ENCODE results near the gene BLOC1S5. TPM values are rescaled to one million over a fixed set of nuclear protein-coding genes. Genes with fewer than 3 reads are reported as not detected.

Gene BLOC1S5
- total and polyA plus RNA-seq, 11 donors, result 4.3 to 15.2 (median 8.8) TPM

DNA sequence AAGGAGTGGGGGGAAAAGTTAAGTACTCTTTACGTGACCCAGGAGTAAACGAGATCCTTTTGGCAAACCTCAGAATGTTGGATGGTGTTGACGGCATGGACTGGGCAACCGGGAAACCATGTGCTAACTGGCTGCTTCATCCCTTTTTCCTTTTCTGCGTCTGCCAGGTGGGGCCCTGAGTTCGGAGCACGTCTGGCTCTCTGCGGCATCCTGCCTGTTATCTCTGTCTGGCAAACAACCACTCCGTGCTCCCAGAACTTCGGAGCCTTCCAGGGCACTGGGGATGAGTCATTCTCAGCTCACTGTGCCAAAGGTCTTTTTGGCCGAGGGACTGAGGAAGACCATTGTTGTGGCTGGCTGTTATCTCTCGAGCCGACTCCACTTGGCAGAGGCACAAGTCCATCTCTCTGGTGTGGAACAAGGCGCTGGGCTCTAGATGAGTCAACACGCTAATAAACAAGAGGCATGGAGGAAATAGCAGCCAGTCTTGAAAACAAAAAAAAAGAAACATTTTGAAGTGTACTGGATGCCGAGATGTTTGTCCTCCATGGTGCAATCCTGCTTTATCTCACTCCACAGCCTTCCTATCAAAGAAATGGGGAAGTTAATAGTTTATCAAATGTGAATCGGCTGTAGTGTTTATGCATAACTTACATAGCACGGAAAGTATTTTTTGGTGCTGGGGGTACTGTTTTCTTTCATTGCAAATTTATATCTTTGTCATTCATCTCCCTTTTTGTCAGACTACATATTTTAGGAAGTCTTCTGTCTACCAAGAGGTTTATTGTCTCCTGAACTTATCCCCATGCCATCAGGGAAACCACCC is 89.0 kb downstream of the BLOC1S5 start:
- H3K9me3 ChIP-seq, result peaks cover 0 to 5% (median 0%) of the 10 kb centered on the region in 12 donors
- DNase-seq (peak; percentile 79 to 94 (median 87)), ATAC-seq (peak; percentile 95 to 98 (median 96))
- intact Hi-C loops (cut with DNase I), result loop anchor here in 4 of 10 donors (1.0 to 10.0 kb wide), 3 partner anchors 60 to 65 kb away; partner anchors contain the start of gene TXNDC5 (in 4 of the 4)
- no peaks in the 10 kb centered on the region for H3K36me3 ChIP-seq
- 0 to 3% (median 1%) methylated on average over 18 of the region's 18 CpGs for WGBS, 4 donors
- H3K27me3 ChIP-seq, result no peaks in the 10 kb centered on the region
- TF ChIP-seq CTCF (IDR thresholded peaks at IDR 0.05) (no peak), POLR2A (IDR thresholded peaks at IDR 0.05) (no peak)
- peaks cover 0 to 28% (median 16%) of the 10 kb centered on the region in 12 donors for H3K4me1 ChIP-seq
- peak overlapping the region in 9 of 12 donors; percentile 14 to 74 (median 33) for H3K27ac ChIP-seq
- H3K4me3 ChIP-seq, result peak overlapping the region in 8 of 12 donors; percentile 2 to 28 (median 18)

DNA sequence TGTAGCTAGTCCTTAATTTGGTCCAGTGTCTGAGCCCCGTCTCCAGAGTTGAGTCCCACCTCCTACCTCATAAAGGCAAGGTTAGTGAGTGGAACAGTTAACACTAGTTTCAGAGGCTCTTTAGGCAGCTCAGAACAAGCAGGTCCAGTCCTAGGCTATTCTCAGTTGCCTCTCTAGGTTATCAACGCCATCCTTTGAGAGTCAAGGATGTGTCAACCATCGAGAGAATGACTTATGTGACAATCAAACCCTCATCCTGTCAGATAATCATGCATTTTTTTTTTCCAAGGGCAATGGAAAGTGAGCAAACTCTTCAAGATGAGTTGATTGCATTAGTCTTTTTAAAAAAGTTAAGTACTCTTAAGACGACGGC is 89.6 kb downstream of the BLOC1S5 start:
- no peak for TF ChIP-seq CTCF (IDR thresholded peaks at IDR 0.05)
- H3K36me3 ChIP-seq, result no peaks in the 10 kb centered on the region
- H3K9me3 ChIP-seq, result peaks cover 0 to 8% (median 0%) of the 10 kb centered on the region in 12 donors
- peak overlapping the region in 8 of 12 donors; percentile 14 to 74 (median 34) for H3K27ac ChIP-seq
- DNase-seq, result no peak
- ATAC-seq, result peak in 2 of 4 donors; percentile 19 to 27
- WGBS, 4 donors, result 23 to 36% (median 26%) methylated on average over 5 of the region's 5 CpGs
- H3K4me1 ChIP-seq, result peaks cover 0 to 28% (median 16%) of the 10 kb centered on the region in 12 donors
- intact Hi-C loops (cut with DNase I), result loop anchor here in 2 of 10 donors (10.0 kb wide), 1 partner anchor 60 kb away; the partner anchor contains the start of gene TXNDC5 (in 2 of the 2)
- H3K4me3 ChIP-seq, result peak overlapping the region in 2 of 12 donors; percentile 2 to 28
- H3K27me3 ChIP-seq, result no peaks in the 10 kb centered on the region

DNA sequence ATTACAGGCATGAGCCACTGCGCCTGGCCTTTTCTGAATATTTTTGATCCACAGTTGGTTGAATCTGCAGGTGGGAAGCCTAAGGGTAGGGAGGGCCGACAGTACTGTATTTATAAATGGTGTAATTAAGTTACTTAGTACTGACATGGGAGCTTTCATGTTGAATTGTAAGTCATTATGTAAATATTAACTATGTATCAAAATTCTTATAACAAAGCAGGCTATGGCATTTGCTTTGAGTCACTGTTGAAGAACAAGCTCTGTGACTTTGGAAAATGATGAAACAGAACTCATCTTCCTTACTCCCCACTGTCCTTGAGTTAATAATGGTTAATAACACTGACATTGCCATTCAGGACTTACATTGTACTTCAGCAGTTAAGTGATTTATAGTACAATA is 90.6 kb downstream of the BLOC1S5 start:
- 93 to 98% (median 95%) methylated on average over 2 of the region's 2 CpGs for WGBS, 4 donors
- no peak for TF ChIP-seq POLR2A (IDR thresholded peaks at IDR 0.05)
- no peak for TF ChIP-seq CTCF (IDR thresholded peaks at IDR 0.05)
- ATAC-seq (no peak), DNase-seq (no peak)
- no peak overlapping the region for H3K27ac ChIP-seq
- H3K4me1 ChIP-seq, result peaks cover 0 to 28% (median 16%) of the 10 kb centered on the region in 12 donors
- peaks cover 0 to 8% (median 0%) of the 10 kb centered on the region in 12 donors for H3K9me3 ChIP-seq
- intact Hi-C loops (cut with DNase I), result loop anchor here in 3 of 10 donors (2.0 to 10.0 kb wide), 2 partner anchors 59 to 63 kb away; partner anchors contain the start of gene TXNDC5 (in 3 of the 3)
- no peak overlapping the region for H3K4me3 ChIP-seq
- H3K36me3 ChIP-seq, result no peaks in the 10 kb centered on the region
- H3K27me3 ChIP-seq, result no peaks in the 10 kb centered on the region

DNA sequence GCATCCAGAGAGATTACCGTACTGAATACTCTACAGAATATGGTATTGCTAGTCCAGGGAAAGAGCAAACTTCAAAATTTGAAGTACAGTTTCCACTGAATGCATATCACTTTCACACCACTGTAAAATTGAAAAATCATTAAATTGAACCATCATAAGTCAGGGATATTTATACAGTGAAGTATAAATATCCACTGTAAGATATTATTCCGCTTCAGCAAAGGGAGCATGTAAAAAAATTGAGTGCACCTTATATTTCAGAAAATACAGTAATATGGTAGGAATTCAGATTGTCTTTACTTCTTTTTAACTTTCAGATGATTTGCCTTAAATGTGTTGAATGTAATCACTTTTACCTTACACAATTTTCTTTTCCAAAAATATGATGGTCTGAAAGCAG is 92.7 kb downstream of the BLOC1S5 start:
- no peaks in the 10 kb centered on the region for H3K36me3 ChIP-seq
- intact Hi-C loops (cut with DNase I), result loop anchor here in 2 of 10 donors (10.0 kb wide), 1 partner anchor 57 kb away; the partner anchor contains the start of gene TXNDC5 (in 2 of the 2)
- H3K9me3 ChIP-seq, result peaks cover 0 to 8% (median 0%) of the 10 kb centered on the region in 12 donors
- TF ChIP-seq POLR2A (IDR thresholded peaks at IDR 0.05), result no peak
- TF ChIP-seq CTCF (IDR thresholded peaks at IDR 0.05), result no peak
- no peak overlapping the region for H3K4me3 ChIP-seq
- WGBS, 4 donors, result 95 to 100% (median 97%) methylated on average over 2 of the region's 2 CpGs
- H3K27me3 ChIP-seq, result no peaks in the 10 kb centered on the region
- peaks cover 0 to 26% (median 16%) of the 10 kb centered on the region in 12 donors for H3K4me1 ChIP-seq
- H3K27ac ChIP-seq, result no peak overlapping the region
- no peak for DNase-seq
- ATAC-seq, result no peak

All from heart left ventricle (tissue), 16 donors.